H1 (cell line): Measurements from ENCODE around the gene UBE4A. TPM values are rescaled to one million over a fixed set of nuclear protein-coding genes. Genes with fewer than 3 reads are reported as not detected.

Source experiments
- ATF2 ChIP-seq: IDR thresholded peaks from 2 replicates; pipeline ENCODE4 v1.6.1; 2012; ENCODE audit warnings: low read length, inconsistent platforms
- GABPA ChIP-seq: IDR thresholded peaks from 2 replicates; pipeline ENCODE4 v1.6.1; 2011; ENCODE audit warnings: mild to moderate bottlenecking, low read length, moderate library complexity, borderline replicate concordance; ENCODE audit not compliant: insufficient read depth
- GTF2F1 ChIP-seq: IDR thresholded peaks from 2 replicates; pipeline ENCODE4 v1.6.1; 2012; ENCODE audit warnings: low read depth, low read length, improper control_type of control experiment, borderline replicate concordance
- RBBP5 ChIP-seq: IDR thresholded peaks from 2 replicates; pipeline ENCODE4 v1.7.1; 2012; ENCODE audit warnings: low read depth, mild to moderate bottlenecking, inconsistent platforms, low read length, moderate library complexity, borderline replicate concordance
- SIX5 ChIP-seq: IDR thresholded peaks from 2 replicates; pipeline ENCODE4 v1.6.1; 2011; ENCODE audit warnings: mild to moderate bottlenecking, low read depth, low read length
- polyA plus RNA-seq, 7 experiments: library from polyadenylated mRNA; depleted of rRNA in 3 of 7; stranded (reverse) in 5 of 7; unstranded in 2 of 7; fragments of >200 nt in 5 of 7; fragments of 200-250 nt in 2 of 7; gene quantifications; 1 replicate in 5 of 7; 2 replicates in 1 of 7; 4 replicates in 1 of 7; pipeline versions ENCODE4 v1.2.1 to v1.2.3, GENCODE V29; 2011 to 2013; ENCODE audit warnings: missing spikeins in 2 of 7, mixed read lengths in 2 of 7
- total RNA-seq: library from RNA; stranded (reverse); fragmentation: NEBNext Ultra II Directional; extraction: Animal tissue kit (Norgen Biotek cat#: 25700); gene quantifications from 2 replicates; pipeline ENCODE4 v1.2.1, GENCODE V29; 2021

The UBE4A gene
- total and polyA plus RNA-seq, 2 of the 8 experiments (the other 6 are each of a cell fraction or from before 2014, with no cell fraction given) = 11.3 to 34.5 TPM

- TF ChIP-seq ATF2 (no peak), GABPA (no peak), GTF2F1 (no peak), SIX5 (no peak), RBBP5 (no peak)
- TF ChIP-seq, all 59 proteins: peak for 0
Observed at GRCh38 chr11:118312328-118312727, 47.1 kb upstream of the UBE4A start (continued).
